HG03064 (cell line): ENCODE results near the gene MICAL3.

Experiments used
- ATAC-seq: cut with Tn5 transposase; IDR thresholded peaks from one replicate; pipeline ENCODE4 v1.9.1; 2021; ENCODE audit warnings: low read depth; ENCODE audit not compliant: unreplicated experiment

The MICAL3 gene

DNA sequence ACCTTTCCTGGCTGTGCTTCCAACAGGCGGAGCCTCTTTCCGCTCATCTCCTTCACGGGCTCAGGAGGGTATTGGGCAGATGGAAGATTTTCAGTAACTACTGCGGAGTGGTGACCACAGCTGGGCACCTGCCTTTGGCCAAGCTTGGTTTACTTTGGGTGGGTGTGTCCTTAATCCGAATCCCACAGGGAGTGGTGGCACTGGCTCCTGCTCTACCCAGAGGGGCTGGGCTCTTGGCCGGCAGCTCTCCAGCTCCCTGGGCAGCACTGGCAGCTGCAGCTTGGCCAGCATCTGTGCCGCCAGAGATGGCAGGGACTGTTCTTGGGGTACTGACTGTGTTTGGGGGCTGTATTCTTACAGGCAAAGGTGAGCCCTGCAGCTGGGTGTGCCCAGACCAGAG lies 279.9 kb downstream of the MICAL3 start:
- no peak for ATAC-seq

DNA sequence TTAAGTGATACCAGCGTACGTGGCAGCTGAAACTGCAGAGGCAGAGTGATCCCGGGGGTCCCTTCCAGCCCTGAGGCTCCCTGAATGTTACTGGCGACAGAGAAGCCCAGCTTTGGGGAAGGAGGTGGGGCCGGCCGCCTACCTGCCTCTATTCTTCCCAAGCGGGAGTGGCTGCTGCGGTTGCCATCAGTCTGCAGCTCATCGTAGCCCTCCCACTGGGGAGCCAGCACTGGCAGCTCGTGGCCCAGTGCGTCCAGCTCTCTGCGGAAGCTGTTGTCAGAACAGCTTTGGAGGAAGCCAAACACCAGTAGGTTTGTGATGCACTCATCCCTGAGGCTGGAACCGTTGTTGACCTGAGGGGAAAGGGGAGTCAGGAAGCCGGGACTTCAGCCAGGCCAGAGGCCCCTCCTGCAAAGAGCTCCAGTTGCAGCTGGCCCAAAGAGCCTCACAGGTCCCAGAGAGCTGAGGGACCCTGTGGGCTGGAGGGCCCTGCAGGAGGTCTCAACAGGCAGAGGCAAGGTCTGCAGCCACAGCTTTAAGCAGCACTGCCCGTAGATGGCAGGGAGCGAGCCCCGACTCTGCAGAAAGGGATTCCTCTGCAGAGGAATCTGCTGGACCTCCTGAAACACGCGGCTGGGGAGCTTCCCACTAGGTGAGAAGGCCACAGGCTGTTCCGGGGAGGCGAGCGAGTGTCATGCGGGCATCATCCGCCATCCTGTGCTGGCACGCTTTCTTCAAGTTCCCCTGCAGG lies 280.5 kb downstream of the MICAL3 start:
- ATAC-seq: no peak

DNA sequence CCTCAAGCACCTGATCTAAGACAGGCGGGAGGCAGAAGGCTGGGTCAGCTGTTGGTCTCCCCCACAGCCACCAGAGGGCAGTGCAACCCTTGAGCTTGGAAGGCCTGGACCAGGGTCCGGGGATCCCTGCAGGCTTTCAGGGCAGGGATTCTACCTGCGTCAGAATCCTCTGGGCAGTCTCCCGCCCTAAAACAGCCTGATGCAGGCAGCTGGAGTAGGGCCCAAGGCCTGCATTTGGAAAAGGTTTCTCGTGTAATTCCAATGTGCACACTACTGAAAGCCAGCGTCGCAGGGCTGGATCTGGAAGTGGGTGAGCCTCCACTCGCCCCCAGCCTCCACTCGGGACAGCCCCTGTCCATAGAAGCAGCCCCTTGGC lies 281.8 kb downstream of the MICAL3 start:
- ATAC-seq: no peak

DNA sequence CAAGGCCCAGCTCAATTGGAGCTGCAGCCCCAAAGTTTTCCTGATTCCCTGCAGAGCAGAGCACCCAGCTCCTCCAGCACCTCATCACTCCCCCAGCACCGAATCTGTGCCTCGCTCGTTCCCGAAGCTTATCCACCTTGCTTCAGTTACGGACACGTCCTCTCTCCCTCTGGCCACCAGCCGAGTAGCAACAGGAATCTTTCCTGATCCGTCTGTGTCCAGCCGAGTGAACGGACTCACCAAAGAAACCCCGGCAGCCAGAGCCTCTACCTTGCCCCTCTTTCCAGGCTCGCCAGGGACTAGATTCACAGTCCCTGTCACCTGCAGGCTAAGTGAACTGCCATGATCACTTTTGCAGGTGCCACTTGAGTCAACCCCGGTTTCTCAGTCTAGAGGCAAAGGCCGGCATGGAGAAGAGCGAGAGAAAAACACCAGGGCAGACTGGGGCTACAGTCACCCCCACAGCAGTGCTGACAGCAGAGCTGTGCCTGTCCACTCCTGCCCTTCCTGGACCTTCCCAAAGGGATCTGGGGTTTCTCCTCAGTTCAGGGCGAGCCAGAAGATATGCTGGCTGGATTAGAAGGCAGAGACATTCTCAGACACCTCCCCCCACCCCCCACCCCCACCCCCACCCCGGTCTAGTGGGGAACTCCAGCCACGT lies 282.4 kb downstream of the MICAL3 start:
- ATAC-seq: no peak

DNA sequence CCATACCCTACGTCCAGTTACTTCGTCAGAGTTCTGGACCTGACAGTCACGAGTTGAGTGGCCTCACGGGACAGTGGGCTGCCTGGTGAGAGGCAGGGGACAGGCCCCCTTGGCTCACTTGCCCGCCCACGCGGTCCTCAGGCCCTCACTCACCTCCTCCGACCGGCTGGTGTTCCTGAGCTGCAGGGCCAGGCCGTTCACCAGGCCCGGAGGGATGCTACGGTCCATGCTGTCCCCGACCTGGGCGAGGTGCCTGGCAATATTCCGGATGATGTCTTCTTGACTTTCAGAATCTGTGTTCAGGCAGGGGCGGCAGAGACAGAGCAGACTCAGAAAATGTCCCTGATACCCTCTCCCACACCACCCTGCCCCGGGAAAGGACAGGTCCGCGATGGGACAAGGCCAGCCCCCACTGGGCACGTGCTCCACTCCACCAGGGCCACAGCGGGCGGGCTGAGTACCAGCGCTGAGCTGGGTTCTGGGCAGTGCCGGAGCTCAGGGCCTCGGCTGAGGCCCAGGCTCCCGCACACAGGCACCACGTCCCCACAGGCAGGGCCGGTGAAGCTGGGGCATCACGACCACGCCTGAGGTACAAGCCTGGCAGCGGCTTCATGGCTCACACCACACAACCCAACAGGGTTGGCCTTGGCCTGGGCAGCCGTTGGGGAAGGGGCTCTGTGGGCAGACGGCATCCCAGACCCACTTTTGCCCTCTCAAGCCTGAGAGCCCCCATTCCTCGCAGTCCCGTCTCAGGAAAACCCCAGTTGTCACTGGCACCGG lies 285.0 kb downstream of the MICAL3 start:
- ATAC-seq: no peak

DNA sequence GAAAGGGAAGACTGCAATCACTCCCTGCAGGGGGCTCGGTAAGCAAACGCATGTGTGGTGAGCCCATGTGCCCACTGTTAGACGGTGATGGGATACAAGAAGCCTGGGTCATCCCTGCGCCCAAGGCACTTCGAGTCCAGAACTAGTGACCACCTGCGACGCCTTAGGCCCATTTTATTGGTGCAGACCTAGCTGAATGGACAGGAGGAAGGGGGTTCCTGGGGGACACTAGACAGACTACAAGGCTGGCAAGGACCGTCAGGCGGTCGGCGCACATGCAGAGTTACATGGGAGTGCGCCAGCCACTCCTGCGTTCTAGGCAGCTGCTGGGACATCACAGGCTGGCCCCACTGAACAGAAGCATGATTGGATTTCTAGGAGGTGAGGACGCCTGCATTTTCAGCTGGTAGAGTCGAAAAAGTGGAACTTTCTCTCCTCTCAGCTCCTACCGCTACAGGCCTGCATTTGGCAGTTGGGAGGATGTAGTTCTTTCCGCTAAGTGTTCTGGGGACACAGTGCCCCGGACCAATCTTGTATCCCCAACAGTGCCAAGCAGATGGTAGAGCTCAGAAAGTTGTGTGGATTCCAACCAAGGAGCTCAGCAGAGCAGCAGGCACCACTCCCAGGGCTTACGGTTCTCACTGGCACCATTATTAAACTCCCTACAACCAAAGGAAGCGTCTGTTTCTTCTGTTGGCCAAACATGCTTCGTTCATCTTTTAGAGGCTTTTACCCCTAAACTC lies 285.8 kb downstream of the MICAL3 start:
- ATAC-seq: no peak
